ENCODE results near the gene UGGT1.

GRCh38 chr2:128214866-128215460, 124.0 kb downstream of the UGGT1 start:
- TF ChIP-seq CTCF (IDR thresholded peaks at IDR 0.05; ENCODE audit: insufficient read depth, low read depth, low read length) = no peak
- TF ChIP-seq EZH2 (IDR thresholded peaks at IDR 0.05; ENCODE audit: insufficient read depth, low read length) = no peak
